Panc1 (cell line): ENCODE measurements around the gene ITGA3.

Experiments
- POLR2AphosphoS5 ChIP-seq: IDR thresholded peaks from 2 replicates; pipeline ENCODE4 v1.6.1; 2012; ENCODE audit warnings: mild to moderate bottlenecking, low read depth, low read length, moderate library complexity
- TCF7L2 ChIP-seq: IDR thresholded peaks from 2 replicates; pipeline ENCODE4 v1.6.1; 2011; ENCODE audit warnings: mild to moderate bottlenecking, low read depth, low read length, inconsistent platforms
- TF ChIP-seq, protein P1 (sequence below), 2 experiments: IDR thresholded peaks; 2 replicates each; pipeline ENCODE4 v1.6.1; 2011 to 2012; ENCODE audit warnings: low read depth in 2 of 2, control low read depth in 1 of 2, low read length in 1 of 2, mild to moderate bottlenecking in 1 of 2, moderate library complexity in 1 of 2; ENCODE audit not compliant: insufficient read depth in 1 of 2
- TF ChIP-seq, protein P2 (sequence below): fragments of 450-650 bp; IDR thresholded peaks from 2 replicates; pipeline ENCODE4 v1.5.1; 2017; ENCODE audit warnings: mild to moderate bottlenecking

GRCh38 chr17:50111673-50112655 is 56.1 kb downstream of the ITGA3 start:
- TF ChIP-seq, protein P1, sequence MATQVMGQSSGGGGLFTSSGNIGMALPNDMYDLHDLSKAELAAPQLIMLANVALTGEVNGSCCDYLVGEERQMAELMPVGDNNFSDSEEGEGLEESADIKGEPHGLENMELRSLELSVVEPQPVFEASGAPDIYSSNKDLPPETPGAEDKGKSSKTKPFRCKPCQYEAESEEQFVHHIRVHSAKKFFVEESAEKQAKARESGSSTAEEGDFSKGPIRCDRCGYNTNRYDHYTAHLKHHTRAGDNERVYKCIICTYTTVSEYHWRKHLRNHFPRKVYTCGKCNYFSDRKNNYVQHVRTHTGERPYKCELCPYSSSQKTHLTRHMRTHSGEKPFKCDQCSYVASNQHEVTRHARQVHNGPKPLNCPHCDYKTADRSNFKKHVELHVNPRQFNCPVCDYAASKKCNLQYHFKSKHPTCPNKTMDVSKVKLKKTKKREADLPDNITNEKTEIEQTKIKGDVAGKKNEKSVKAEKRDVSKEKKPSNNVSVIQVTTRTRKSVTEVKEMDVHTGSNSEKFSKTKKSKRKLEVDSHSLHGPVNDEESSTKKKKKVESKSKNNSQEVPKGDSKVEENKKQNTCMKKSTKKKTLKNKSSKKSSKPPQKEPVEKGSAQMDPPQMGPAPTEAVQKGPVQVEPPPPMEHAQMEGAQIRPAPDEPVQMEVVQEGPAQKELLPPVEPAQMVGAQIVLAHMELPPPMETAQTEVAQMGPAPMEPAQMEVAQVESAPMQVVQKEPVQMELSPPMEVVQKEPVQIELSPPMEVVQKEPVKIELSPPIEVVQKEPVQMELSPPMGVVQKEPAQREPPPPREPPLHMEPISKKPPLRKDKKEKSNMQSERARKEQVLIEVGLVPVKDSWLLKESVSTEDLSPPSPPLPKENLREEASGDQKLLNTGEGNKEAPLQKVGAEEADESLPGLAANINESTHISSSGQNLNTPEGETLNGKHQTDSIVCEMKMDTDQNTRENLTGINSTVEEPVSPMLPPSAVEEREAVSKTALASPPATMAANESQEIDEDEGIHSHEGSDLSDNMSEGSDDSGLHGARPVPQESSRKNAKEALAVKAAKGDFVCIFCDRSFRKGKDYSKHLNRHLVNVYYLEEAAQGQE (IDR thresholded peaks at IDR 0.05; ENCODE audit: insufficient read depth in 1 of 2, low read depth in 2 of 2, low read length in 1 of 2): no peak
- TF ChIP-seq, protein P2, sequence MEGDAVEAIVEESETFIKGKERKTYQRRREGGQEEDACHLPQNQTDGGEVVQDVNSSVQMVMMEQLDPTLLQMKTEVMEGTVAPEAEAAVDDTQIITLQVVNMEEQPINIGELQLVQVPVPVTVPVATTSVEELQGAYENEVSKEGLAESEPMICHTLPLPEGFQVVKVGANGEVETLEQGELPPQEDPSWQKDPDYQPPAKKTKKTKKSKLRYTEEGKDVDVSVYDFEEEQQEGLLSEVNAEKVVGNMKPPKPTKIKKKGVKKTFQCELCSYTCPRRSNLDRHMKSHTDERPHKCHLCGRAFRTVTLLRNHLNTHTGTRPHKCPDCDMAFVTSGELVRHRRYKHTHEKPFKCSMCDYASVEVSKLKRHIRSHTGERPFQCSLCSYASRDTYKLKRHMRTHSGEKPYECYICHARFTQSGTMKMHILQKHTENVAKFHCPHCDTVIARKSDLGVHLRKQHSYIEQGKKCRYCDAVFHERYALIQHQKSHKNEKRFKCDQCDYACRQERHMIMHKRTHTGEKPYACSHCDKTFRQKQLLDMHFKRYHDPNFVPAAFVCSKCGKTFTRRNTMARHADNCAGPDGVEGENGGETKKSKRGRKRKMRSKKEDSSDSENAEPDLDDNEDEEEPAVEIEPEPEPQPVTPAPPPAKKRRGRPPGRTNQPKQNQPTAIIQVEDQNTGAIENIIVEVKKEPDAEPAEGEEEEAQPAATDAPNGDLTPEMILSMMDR: no peak
- TF ChIP-seq POLR2AphosphoS5: no peak
- TF ChIP-seq TCF7L2: no peak
